ENCODE data around the gene CTBP2.

- TF ChIP-seq, protein P1, sequence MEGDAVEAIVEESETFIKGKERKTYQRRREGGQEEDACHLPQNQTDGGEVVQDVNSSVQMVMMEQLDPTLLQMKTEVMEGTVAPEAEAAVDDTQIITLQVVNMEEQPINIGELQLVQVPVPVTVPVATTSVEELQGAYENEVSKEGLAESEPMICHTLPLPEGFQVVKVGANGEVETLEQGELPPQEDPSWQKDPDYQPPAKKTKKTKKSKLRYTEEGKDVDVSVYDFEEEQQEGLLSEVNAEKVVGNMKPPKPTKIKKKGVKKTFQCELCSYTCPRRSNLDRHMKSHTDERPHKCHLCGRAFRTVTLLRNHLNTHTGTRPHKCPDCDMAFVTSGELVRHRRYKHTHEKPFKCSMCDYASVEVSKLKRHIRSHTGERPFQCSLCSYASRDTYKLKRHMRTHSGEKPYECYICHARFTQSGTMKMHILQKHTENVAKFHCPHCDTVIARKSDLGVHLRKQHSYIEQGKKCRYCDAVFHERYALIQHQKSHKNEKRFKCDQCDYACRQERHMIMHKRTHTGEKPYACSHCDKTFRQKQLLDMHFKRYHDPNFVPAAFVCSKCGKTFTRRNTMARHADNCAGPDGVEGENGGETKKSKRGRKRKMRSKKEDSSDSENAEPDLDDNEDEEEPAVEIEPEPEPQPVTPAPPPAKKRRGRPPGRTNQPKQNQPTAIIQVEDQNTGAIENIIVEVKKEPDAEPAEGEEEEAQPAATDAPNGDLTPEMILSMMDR (IDR thresholded peaks at IDR 0.05) = no peak
- TF ChIP-seq EP300 (IDR thresholded peaks at IDR 0.05) = no peak
- TF ChIP-seq POLR2A (IDR thresholded peaks at IDR 0.05; ENCODE audit: low read depth) = no peak
Observed at GRCh38 chr10:124972637-124973036, 187.7 kb downstream of the CTBP2 start.
